NCI-H2196 treated with DMSO at 0.1 percent for 48 hours (cell line): ENCODE data around the gene CCL17.
"Not testable (repeated sequence)": the region's sequence is repeated elsewhere in the genome, so short reads cannot be mapped to it uniquely, and the experiment has no call there.

Source experiments
- DNase-seq: peaks from one replicate; lab custom pipeline; 2025; ENCODE audit not compliant: unreplicated experiment; lab: John Stamatoyannopoulos, UW

Gene CCL17

DNA sequence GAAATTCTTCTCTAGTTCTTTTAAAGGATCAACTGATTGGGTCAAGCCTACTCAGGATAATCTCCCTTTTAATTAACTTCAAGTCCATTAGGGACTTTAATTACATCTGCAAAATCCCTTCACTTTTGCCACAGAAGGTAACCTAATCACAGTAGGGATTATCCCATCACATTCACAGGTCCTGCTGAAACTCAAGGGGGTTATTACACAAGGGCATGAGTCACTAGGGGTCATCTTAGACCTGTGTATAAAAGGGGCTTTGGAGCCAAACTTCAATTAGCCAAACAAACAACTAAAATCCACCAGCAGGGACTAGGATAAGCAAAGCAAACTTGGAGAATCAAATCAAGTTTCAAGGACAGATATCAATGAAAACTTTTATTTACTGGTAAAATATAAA, 23.3 kb downstream of the CCL17 start:
- no peak for DNase-seq

DNA sequence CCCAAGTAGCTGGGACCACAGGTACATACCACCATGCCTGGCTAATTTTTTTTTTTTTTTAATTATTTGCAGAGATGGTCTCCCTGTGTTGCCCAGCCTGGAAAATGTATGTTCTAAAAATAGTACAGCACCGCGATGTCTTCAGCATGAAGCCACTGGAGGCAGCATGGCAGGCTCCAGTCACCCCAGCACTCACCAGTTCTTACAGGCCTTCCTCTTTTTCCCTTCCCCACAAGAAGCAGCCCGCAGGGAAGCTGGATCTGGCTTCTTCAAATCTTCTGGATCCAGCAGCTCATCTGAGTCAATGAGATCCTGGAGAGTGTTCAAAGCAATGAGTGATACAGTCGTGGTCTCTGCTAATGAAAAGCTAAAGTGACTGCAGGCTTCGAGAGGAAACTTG, 26.4 kb downstream of the CCL17 start:
- DNase-seq = no peak

DNA sequence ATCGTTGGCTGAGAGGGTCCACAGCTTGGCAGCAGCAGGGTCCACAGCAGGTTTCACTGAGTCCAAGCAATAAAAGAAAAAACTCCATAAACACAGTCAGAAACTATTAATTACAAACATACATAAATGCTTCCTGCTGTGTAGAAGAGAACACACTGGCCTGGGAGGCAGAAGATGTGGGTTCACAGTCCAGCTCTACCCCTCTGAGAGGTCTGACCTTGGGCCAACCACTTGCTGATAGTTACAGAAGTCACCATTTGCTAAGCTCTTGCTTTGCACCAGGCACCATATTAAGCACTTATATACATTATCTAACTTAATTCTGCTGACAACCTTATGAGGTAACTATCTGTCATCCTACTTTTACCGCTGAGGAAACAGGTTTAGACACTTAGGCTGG, 27.9 kb downstream of the CCL17 start:
- DNase-seq = no peak

DNA sequence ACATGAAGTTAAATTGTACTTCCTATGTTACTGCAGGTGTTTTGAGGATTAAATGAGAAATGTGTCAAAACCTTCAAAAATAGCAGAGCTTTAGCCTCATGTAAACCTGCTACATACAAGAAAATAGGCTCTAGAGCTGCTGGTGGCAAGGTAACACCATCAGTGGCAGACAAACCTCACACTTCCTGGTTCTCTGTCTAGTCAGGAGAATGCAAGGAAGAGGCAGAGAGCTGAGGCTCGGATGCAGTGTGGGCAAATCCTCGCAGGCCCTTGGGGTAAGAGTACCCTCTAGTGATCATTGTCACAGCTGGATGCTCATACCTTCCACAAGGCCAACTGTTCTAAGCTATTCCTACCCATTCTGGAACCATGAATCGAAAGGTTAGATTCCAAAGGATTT, 28.4 kb downstream of the CCL17 start:
- no peak for DNase-seq

DNA sequence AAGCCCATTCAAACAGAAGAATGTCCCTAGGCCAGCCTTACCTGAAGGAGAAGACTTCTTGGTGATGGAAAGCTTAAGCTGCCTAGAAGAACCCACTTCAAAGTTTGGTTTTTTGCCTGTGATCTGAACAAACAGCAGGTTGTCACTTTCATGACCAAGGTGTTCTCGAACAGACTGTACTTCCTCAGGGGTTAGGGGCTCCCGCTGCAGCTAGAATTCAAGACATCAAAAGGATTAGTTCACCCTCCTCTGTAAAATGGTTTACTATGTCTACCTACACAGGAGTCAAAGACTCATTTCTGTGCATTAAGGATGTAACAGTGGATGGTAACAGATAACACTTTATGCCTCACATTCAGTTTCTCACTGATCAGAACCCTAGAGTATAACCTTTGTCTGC, 29.4 kb downstream of the CCL17 start:
- no peak for DNase-seq

DNA sequence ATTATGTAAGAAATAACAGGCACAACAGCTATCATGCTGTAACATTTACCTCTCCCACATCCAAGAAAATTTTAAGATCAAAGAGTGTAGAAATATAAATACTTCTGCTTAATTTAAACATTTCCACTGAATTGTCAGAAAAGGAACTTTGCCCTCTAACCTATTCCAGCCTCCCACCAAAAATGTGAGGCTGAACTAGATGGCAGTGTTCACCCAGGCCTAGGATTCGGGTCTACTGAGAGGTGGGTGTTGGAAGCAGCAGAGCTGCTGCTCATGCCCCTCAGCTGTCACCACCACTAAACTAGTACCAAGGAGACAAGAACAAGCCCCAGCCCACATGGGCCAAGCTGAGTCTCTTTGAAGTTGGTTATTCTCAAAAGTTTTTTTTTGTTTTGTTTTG, 31.3 kb downstream of the CCL17 start:
- no peak for DNase-seq

DNA sequence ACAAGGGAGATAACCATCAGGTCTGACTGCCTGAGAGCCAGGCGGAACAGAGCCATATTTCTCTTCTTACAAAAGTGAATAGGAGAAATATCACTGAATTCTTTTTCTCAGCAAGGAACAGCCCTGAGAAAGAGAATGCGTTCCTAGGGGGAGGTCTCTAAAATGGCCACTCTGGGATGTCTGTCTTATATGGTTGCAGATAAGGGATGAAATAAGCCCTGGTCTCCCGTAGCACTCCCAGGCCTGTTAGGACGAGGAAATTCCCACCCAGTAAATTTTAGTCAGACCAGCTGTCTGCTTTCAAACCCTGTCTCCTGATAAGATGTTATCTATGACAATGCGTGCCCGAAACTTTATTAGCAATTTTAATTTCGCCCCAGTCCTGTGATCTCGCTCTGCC, 35.4 kb downstream of the CCL17 start:
- DNase-seq = not testable (repeated sequence)

DNA sequence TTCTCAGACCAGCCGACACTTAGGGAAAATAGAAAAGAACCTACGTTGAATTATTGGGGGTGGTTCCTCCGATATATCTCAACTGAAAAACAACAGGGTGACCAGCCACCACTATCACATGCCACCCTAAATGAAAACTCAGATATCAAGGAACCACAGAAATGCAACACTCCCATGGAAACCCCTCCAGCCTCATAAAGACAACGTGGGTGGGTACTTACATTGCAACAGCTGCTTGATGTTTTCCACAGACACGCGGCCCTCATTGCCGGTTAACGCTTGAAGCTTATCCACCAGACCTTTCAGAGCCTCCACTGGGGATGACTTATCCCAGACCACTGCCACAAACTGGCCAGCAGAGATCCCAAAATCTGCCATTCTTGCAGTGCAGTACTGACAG, 36.0 kb downstream of the CCL17 start:
- not testable (repeated sequence) for DNase-seq

DNA sequence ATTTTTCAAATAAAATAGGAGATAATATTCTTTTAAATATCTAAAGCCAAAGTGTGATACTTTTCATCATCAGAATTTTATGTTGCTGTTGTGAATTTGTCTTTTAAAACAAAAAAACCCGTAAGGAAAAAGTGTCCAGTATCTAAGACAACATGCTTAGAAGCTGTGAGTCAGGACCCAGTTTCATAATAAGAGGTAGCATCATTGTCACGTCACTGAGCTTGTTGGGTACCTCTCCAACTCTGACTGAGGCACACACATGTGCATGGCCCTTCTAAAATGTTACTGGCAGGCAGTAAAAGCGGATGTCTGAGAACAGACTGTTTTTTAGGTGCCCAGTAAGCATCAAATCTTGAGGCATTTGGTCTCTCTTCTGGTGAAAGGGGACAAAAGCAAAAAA, 40.1 kb downstream of the CCL17 start:
- DNase-seq = no peak

DNA sequence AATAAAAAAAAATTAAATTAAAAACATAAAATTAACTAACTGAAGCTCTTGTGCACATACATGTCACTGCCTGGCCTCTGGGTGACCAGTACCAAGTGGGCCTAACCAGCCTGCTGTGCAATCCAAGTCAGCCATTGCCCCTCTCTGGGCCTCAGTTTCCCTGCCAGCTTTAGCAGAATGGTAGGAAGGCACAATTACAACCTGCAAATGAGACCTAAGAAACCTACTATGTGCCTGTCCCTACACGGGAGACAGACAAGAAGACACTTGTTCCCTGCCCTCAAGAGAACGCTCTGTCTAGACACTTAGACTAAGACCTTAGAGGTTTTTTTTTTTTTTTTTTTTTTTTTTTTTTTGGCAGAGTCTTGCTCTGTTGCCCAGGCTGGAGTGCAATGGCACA, 40.9 kb downstream of the CCL17 start:
- no peak for DNase-seq

DNA sequence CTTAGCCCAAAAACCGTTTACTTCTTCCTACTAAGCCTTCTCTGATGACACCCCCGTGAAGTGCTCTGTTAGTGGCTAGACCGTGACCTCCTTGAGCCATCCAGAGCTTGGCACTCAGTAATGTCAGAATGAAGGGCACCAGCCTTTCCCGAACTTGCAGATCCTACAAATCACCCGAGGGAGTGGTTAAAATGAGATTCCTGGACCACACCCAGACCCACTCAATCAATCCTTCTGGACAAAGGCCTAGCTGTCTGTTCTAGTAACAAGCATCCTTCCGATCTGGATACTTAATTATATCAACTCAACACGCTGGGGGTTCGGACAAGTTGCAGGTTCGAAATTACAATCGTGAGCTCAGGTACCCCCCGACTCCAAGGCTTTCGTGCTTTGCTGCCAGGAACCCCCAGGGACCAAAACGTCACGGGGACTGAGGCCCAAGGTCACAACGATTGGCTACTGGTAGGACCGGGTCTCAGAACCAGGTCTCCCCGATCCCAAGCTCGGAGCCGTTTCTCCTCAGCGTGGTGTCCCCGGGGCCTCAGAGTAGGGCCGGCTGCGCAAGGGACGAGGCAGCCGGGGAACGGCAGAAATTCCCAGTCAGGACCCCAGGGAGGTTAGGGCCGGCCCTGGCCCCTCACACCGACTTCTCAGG, 42.1 kb downstream of the CCL17 start:
- DNase-seq = no peak

DNA sequence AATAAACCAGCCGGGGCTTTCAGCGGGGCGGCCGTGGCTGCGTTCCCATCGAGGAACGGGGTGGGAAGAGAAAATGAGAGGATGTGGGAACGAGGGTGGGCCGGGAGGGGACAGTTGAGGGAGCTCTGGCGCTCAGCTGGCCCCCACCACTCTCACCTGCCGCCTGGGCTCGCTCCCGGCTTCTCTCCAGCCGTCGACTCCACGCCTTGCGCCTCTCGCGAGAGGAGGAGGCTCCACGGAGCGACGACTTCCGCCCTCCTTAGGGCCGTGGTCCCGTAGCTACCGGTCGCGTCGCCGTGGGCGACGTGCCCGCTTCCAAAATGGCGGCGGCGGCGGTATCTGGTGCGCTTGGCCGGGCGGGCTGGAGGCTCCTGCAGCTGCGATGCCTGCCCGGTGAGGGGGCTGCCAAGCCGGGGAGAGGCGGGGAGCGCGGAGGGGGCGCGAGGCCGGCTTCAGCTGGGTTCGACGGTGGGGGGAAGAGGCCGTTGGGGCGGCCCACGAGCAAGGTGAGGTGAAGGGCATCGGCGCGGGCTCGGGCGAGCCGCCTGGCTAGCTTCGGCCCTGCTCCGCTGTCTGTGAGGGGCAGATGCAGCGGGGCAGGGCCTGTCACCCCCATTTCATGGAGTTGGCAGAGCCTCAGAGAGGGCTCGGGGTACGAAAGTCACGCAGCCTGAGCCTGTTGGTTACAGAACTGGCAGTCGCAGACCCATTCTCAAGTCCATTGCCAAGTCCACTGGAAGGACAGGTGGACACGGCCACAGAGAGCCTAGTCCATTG, 42.8 kb downstream of the CCL17 start, which contains the start of the genes CIAPIN1 and COQ9:
Gene CIAPIN1, minus strand, starts transcription at position 200 of the 777 bp plus-strand sequence. CDS start 6,457 bp downstream, outside the sequence.
Gene COQ9, plus strand, starts transcription at position 294 of the 777 bp plus-strand sequence. Its CDS starts 27 bp downstream, at position 321.
- peak; percentile 47 for DNase-seq

DNA sequence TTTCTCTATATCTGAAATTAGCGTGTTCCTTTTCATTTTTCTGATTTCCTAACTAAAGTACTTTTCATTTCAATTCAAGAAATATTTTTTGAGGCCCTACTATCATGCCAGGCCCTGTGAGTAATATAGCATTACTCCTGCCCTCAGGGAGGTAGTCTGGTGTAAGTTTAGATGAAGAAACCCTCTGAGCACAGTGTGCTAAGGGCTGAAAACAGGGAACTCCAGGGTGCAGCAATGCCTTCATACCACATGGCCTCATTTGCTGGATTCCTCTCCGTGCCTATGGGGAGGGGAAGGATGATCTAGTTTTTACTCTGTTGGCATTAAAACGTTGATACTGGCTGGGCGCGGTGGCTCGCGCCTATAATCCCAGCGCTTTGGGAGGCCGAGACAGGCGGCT, 47.5 kb downstream of the CCL17 start:
- no peak for DNase-seq

DNA sequence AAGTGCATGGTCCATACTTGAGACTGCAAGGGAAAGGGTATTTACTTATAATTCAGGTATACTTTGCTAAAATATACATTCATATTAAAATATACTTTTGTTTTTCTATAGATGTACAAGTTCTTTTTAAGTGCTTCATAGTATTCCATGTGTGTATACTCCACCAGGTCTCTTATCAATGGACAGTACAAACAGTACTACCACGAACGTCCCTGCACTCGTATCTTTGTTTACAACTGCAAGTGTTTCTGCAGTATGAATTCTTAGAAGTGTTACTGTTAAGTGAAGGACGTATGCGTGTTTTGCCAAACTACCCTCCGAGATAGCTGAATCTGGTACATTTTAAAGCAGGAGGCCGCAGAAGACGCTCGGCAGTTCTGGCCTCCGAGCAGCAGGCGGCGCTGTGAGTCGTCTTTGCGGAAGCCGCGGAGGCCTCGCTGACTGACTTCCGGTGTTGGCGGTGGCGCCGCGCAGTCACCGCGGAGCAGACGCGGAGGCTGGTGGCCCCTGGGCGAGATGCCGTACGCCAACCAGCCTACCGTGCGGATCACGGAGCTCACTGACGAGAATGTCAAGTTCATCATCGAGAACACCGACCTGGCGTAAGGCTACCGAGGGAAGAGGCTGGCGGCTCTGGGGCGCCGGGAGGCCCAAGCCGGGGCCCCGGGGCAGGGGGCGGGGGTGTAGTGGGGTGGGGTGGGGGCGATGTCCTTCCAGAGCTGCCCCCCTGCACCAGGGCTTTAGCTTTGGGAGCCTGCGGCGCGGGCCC, 57.8 kb downstream of the CCL17 start, which contains the start of gene POLR2C:
Gene POLR2C, plus strand, starts transcription at position 471 of the 769 bp plus-strand sequence. Its CDS starts 46 bp downstream, at position 517.
- DNase-seq = peak; percentile 31

DNA sequence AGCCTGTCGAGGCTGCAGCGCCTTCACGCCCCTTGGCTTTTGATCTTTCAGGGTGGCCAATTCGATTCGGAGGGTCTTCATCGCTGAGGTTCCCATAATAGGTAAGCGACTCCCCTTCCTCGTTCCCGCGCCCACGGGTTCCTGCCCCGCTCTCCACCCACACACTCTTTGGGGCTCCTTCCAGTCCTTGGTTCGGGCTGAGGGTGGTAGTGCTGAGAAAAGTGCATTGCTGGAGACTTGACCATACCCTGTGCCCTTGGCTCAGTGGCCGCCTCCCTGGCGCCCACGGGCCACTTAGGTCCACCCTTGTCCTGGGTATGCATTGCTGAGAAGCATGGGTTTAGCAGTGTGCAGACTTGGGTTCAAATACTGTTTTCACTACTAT, 58.4 kb downstream of the CCL17 start:
- no peak for DNase-seq

DNA sequence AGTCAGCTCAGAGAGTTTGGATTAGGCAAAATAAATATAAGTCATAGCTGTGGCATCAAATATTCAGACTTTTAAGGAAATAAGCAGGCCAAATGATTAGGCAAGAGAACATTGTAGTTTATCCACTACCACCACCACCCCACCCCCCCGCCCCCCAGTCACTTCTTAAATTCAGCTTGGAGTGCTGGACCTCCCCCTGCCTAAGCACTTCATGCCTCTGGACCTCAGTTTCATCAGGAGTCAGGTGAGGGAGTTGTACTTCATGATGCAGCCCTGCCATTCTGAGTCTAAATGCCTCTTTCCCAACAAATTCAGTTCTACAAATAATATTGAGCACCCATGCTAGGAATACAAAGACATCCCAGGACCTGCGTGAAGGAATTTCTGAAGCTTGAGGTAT, 60.0 kb downstream of the CCL17 start:
- no peak for DNase-seq
